Mesenteric fat pad (tissue), 1 donor: Measurements from ENCODE around the gene FARP1. TPM values are rescaled to one million over a fixed set of nuclear protein-coding genes. Genes with fewer than 3 reads are reported as not detected.
A peak's percentile ranks its signal among the peaks of the same experiment; 100 is the strongest.

Source experiments
- DNase-seq: peaks from one replicate; pipeline ENCODE4 v3.0.0-alpha.2; 2020; ENCODE audit warnings: low spot score
- total RNA-seq: library from RNA; stranded (reverse); fragmentation: NEBNext Ultra II Directional; extraction: Animal tissue kit (Norgen Biotek cat#: 25700); gene quantifications from one replicate; pipeline ENCODE4 v1.2.1, GENCODE V29; 2021
- donor health status: DM: yes; HTN: yes; CAD: no.

The FARP1 gene
- total RNA-seq, 1 donor from 2014 or later, result 42.5 TPM

GRCh38 chr13:98389319-98389718 lies 246.4 kb downstream of the FARP1 start:
- DNase-seq, result no peak

DNA sequence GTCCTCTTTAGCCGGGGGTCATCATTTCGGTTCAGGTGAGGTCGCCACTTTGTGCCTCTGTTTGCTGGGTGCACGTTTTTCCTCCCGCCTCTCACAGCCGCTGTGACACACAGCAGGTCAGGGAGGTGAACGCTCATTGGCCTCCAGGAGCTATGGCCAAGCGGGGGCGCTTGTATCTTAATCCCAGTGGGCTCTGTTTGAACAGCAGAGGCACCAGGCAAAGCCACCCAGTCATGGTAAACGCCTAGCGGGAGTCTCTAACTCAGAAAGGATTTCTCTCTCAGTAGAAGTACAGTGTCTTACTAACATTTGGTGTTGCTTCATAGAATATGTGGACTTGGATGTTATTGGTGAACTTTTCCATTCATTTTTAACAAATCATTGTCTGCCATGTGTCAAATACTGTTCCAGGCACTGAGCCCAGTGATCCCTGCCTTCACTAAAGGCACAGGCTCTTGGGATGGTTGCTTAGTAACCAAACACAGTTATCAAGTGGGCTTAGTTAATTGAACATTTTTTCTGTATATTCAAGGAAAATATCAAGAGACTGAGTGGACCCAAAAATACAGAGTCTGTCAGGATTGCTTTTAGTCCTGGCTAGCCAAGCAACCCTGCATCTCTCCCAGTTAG lies 247.3 kb downstream of the FARP1 start:
- no peak for DNase-seq

GRCh38 chr13:98393873-98394272 lies 251.0 kb downstream of the FARP1 start:
- no peak for DNase-seq

GRCh38 chr13:98394820-98395510 lies 252.1 kb downstream of the FARP1 start:
- DNase-seq, result no peak

GRCh38 chr13:98396071-98396710 lies 253.3 kb downstream of the FARP1 start:
- DNase-seq, result no peak

- no peak for DNase-seq
Observed at GRCh38 chr13:98397221-98397620, 254.3 kb downstream of the FARP1 start.

GRCh38 chr13:98397861-98398260 lies 255.0 kb downstream of the FARP1 start:
- DNase-seq, result no peak

- no peak for DNase-seq
Observed at GRCh38 chr13:98398581-98398980, 255.7 kb downstream of the FARP1 start.

DNA sequence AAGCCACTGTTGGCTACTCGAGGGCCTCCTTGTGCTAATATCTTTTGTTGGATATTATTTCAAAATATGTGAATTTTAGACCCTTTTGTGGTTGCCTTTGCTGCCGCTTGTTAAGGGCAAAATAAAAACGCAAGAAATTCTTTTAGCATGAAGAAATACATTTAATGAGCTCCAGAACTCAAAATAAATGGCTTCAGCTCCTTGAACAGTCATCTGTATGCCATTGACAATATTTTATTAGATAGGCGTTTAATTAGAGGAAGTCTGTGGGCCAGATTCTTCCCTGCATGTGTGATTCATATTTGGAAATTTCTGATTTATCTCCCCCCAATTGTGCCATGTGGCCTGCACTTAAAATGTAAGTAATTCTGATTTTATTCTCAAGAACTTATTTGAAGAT lies 256.9 kb downstream of the FARP1 start:
- no peak for DNase-seq

DNA sequence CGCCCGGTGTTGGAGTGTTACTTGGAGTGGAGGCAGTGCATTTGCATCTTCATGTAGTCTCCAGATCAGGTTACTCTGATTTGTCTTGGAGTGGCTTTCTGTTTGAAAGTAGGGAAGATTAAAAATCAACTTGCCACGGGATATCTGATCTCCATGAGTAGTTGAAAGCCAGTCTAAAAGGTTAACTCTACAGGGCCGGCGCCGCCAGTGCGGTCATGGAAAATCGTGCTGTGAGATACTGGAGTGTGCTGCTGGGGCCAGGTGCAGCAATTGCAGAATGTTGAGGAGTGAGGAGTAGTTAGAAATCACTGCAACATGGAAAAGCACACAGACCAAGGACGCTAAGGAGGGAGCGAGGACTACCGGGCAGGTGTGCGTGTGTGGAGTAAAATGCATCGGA lies 259.0 kb downstream of the FARP1 start:
- DNase-seq, result no peak

GRCh38 chr13:98403076-98403475 lies 260.2 kb downstream of the FARP1 start:
- DNase-seq, result no peak

DNA sequence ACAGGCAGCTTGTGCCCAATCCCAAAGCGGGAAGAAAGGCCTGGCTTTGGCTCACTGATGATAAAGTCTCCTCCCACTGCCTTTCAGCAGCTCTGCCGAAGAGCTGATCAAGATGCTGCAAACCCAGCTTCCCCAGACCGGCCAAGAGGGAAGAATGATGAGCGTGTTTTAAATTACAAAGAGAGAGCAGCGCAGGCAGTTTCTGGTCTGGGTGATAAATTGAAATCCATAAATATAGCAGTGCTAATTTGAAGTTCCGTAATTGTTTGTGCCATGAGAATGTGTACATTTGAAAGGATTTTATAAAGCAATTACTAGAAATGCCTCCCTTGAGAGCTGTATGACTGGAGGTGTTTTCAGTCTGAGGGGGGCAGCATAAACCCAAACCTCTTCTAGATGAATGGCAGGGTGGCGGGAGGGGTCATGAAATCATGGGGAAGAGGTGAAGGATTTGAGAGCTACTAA lies 262.2 kb downstream of the FARP1 start:
- DNase-seq, result no peak

DNA sequence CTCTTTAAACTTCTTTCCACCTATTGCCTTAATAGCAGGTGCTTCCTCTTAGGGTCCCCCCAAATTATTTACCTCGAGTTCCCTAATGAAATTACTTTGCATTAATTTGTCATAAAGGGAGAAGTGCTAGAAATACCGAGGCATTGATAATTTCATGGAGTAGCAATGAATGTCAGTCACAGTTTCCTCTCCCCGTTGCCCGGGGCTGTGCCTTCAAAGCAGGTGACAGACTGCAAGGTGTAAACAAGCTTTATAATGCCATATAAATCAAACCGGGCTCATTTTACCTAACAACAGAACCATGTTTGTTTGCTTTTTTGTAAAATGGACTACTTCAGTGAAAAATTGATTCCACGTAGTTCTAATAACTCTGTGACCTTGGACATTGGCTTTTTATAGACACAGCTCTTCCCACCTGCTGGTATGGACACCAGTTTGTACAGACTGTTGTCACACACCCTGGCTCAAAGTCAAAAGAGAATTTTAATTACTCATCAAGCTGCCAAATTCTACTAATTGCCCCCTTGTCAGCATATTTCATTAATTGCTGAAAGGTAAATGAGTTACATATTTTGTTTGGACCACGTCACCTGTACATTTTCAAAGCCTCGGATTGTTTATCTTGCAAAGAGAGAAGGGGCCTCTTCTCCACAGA lies 262.9 kb downstream of the FARP1 start:
- DNase-seq, result no peak

DNA sequence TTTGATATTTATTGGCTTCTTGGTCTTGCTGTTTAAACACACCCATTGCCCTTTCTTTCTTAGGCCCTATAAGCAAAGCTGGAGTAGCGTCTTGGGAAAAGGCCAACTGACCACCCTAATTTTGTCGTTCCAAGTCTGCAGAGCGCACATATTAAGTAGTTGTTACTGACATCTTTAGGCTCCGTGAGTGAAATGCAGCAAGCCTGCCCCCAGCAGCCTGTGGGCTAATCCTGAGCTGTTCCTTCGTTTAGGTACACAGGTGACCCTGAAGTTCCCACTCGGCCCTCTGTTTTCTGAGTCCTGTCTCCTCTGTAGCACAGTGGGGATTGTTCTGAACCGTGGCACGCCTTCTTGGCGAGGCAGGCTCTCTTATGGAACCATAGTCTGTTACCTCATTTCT lies 263.5 kb downstream of the FARP1 start:
- no peak for DNase-seq

GRCh38 chr13:98406971-98407370 lies 264.1 kb downstream of the FARP1 start:
- DNase-seq, result no peak

DNA sequence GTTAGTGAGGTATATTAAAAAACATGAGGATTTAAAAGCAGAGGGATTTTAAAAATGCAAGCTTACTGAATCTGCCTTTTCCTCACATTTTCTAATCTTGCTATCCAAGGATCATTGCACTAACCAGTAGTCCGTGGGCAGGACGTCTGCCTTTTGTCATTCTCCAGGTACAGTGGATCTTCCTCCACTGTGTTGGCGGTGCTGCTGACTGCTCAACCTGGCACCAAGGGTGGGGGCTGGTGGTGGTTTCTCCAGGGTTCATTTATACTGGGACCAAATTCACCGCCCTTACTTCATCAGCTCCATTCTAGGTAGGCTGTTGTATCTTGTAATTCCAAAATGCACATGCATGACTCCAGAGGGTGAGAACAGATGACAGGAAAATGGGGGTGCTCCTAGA lies 264.7 kb downstream of the FARP1 start:
- DNase-seq, result peak; percentile 33

DNA sequence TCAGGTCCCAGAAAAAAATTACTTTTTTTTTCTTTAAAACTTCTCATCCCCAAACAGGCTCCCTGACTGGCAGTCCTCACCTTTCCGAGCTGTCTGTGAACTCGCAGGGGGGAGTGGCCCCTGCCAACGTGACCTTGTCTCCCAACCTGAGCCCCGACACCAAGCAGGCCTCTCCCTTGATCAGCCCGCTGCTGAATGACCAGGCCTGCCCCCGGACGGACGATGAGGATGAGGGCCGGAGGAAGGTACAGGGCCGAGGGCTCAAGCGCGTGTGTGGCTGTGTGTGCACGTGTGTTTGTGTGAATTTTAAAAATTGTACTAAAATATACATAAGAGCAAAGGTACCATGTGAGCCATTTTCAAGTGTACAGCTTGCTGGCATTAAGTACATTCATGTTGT lies 266.4 kb downstream of the FARP1 start:
- DNase-seq, result peak; percentile 68

DNA sequence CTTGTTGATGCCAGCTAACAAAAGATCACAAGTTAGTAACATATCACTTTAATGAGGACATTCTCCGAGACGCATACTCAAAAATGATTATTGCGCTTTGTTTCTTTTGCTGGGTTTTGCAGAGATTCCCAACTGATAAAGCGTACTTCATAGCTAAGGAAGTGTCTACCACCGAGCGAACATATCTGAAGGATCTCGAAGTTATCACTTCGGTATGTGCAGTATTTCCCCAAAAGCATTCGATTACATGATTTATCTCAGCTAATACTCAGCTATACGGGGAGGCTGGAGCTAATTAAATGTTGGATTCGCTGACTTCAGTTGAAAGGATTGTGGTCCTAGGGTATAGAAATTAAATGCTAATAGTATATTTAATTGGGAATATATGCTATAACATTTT lies 267.7 kb downstream of the FARP1 start:
- no peak for DNase-seq

GRCh38 chr13:98411013-98411412 lies 268.1 kb downstream of the FARP1 start:
- DNase-seq, result no peak

- peak; percentile 20 for DNase-seq
Observed at GRCh38 chr13:98411617-98412265, 268.8 kb downstream of the FARP1 start.

DNA sequence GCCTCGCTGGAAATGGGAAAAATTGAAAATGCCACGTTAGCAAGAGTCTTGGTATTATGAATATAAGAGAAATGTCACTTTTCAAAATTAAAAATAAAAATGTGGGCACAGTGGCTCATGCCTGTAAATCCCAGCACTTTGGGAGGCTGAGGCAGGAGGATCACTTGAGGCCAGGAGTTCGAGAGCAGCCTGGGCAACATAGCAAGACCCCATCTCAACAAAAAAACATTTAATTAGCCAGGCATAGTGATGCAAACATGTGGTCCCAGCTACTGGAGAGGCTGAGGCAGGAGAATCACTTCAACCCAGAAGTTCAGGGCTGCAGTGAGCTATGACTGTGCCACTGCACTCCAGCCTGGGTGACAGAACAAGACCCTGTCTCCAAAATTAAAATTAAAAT lies 270.4 kb downstream of the FARP1 start:
- peak; percentile 35 for DNase-seq

DNA sequence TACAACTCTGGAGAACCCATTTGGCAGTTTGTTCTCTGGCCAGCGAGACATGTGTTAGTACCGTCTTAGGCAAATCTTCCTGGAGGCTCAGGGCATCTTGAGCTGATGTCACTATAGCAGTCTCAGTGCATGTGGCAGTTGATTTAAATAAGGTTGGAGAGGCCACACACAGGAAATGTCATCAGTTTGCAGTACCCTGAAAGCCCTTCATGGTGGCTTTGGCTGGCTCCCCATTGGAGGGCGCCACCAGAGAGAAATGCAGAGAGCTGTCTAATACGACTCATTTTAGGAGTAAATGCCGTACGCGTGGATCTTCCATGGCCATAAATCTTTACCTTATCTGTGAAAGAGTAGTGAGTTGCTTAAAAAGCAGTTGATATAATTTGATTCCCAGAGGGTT lies 270.9 kb downstream of the FARP1 start:
- DNase-seq, result peak; percentile 39
